K562 (cell line): Measurements from ENCODE around the gene DNAJB7. TPM values are rescaled to one million over a fixed set of nuclear protein-coding genes. Genes with fewer than 3 reads are reported as not detected.
"Not testable (repeated sequence)": the region's sequence is repeated elsewhere in the genome, so short reads cannot be mapped to it uniquely, and the experiment has no call there.

Experiments used
- ATAC-seq: fragments of 200-7000 bp; cut with Tn5 transposase; 3 replicates; pipeline ENCODE4 v1.9.1; 2020; ENCODE audit warnings: moderate library complexity
- BruUV-seq: library from RNA; stranded (reverse); fragments of 400-500 nt; replicated peaks from 2 replicates; lab custom pipeline; 2021; lab: Mats Ljungman, UMichigan
- CTCF ChIA-PET: fragments of 300-600 bp; formaldehyde crosslinking; extraction: SDS; loops from one replicate; lab custom pipeline; 2021; ENCODE audit warnings: low intra/inter-chr PET ratio; lab: Yijun Ruan, JAX
- POLR2A ChIA-PET: fragments of 300-600, 350-650 bp; sonication (Branson Sonifier 250); formaldehyde crosslinking; extraction: SDS; loops from one replicate; lab custom pipeline; 2021; ENCODE audit warnings: antibody characterized with exemption, inconsistent platforms; lab: Yijun Ruan, JAX
- DNase-seq, 4 experiments: peaks; one replicate each; pipeline versions ENCODE4 v3.0.0 to v3.0.0-alpha.2; 2011 to 2018; ENCODE audit warnings: low spot score in 3 of 4, mixed read lengths in 3 of 4; ENCODE audit errors: extremely low read depth in 1 of 4
- FAIRE-seq: peaks from 2 replicates; lab custom pipeline; 2011; peaks lifted over from hg19 to GRCh38; lab: Jason Lieb, UNC
- H2AFZ ChIP-seq: 2 replicates; pipeline ENCODE4 v1.6.0; 2011; ENCODE audit warnings: low read depth, low read length, control low read depth, inconsistent platforms
- H3K27ac ChIP-seq: fragments of 200-600 bp; 3 replicates; pipeline ENCODE4 v1.8.0; 2011; ENCODE audit warnings: low read depth, mild to moderate bottlenecking, control low read depth, inconsistent platforms, low read length, moderate library complexity, mixed read lengths; ENCODE audit errors: extremely low read depth
- H3K27me3 ChIP-seq, 2 experiments: fragments of 300-600 bp in 1 of 2; 2 replicates in 1 of 2; 3 replicates in 1 of 2; pipeline versions ENCODE4 v1.6.0 to v1.8.0; 2011; ENCODE audit warnings: inconsistent platforms in 2 of 2, low read length in 2 of 2, mild to moderate bottlenecking in 1 of 2, mixed read lengths in 1 of 2, moderate library complexity in 1 of 2; ENCODE audit not compliant: control insufficient read depth in 2 of 2, insufficient read depth in 2 of 2
- H3K36me3 ChIP-seq: fragments of 300-600 bp; 3 replicates; pipeline ENCODE4 v1.8.0; 2011; ENCODE audit warnings: mild to moderate bottlenecking, low read length, inconsistent platforms; ENCODE audit not compliant: control insufficient read depth, insufficient read depth
- H3K4me1 ChIP-seq, 2 experiments: fragments of 200-600 bp in 1 of 2; replicated peaks in 1 of 2; 2 replicates in 1 of 2; 3 replicates in 1 of 2; pipeline versions ENCODE4 v1.5.1 to v1.8.0; 2011; ENCODE audit warnings: inconsistent platforms in 2 of 2, low read length in 2 of 2, mild to moderate bottlenecking in 1 of 2, mixed read lengths in 1 of 2, moderate library complexity in 1 of 2; ENCODE audit not compliant: control insufficient read depth in 2 of 2, insufficient read depth in 2 of 2
- H3K4me2 ChIP-seq: 2 replicates; pipeline ENCODE4 v1.6.1; 2011; ENCODE audit warnings: low read length, control low read depth, inconsistent platforms, mixed read lengths; ENCODE audit not compliant: insufficient read depth
- H3K4me3 ChIP-seq: fragments of 200-600 bp; sonication (generic), shearing (Covaris generic); 2 replicates; pipeline ENCODE4 v1.5.1; 2016; ENCODE audit warnings: control low read depth, inconsistent platforms
- H3K79me2 ChIP-seq: fragments of 200-600 bp; 3 replicates; pipeline ENCODE4 v1.8.0; 2011; ENCODE audit warnings: low read length, inconsistent platforms; ENCODE audit not compliant: control insufficient read depth, insufficient read depth
- H3K9ac ChIP-seq, 2 experiments: 2 replicates each; pipeline versions ENCODE4 v1.6.0 to v1.6.1; 2011; ENCODE audit warnings: low read depth in 2 of 2, low read length in 2 of 2, control low read depth in 1 of 2, inconsistent platforms in 1 of 2, mild to moderate bottlenecking in 1 of 2, mixed read lengths in 1 of 2; ENCODE audit not compliant: insufficient read depth in 1 of 2
- H3K9me1 ChIP-seq: one replicate; pipeline ENCODE4 v1.6.0; 2011; ENCODE audit warnings: inconsistent platforms, mild to moderate bottlenecking, low read length, moderate library complexity; ENCODE audit not compliant: control insufficient read depth, insufficient read depth
- H3K9me3 ChIP-seq: replicated peaks from 2 replicates; pipeline ENCODE4 v1.5.1; 2011; ENCODE audit warnings: low read depth, low read length, inconsistent platforms; ENCODE audit not compliant: control insufficient read depth, insufficient read depth
- H4K20me1 ChIP-seq: replicated peaks from 2 replicates; pipeline ENCODE4 v1.6.1; 2011; ENCODE audit warnings: low read length, inconsistent platforms, mixed read lengths; ENCODE audit not compliant: control insufficient read depth, insufficient read depth
- FOXM1 ChIP-seq, 2 experiments: fragments of 450-650 bp in 1 of 2; sonication (generic) in 1 of 2; formaldehyde crosslinking in 1 of 2; IDR thresholded peaks; 2 replicates each; pipeline versions ENCODE4 v1.6.1 to v1.9.0; 2017 to 2022; ENCODE audit warnings: low read depth in 2 of 2, mild to moderate bottlenecking in 2 of 2, missing genetic modification reagents in 1 of 2, moderate library complexity in 1 of 2
- NFE2 ChIP-seq: IDR thresholded peaks from 2 replicates; pipeline ENCODE4 v1.6.1; 2014; ENCODE audit warnings: antibody characterized with exemption, low read depth
- SIN3B ChIP-seq: fragments of 450-650 bp; IDR thresholded peaks from 2 replicates; pipeline ENCODE4 v1.6.1; 2017; ENCODE audit warnings: low read depth, mild to moderate bottlenecking, moderate library complexity
- WGBS: fragments of 100-300 bp; shearing (Covaris generic); methylation state at CpG from one replicate; pipeline ENCODE4 v1.1.6; 2016; ENCODE audit warnings: low coverage, mixed read lengths; ENCODE audit not compliant: insufficient coverage; ENCODE audit errors: missing lambda C conversion rate; 5-methylcytosine and 5-hydroxymethylcytosine counted together
- in situ Hi-C: fragments of 300-500 bp; cut with MboI; formaldehyde crosslinking; loops from 4 replicates; pipeline ENCODE4 v1.15.0; 2018; ENCODE audit warnings: inconsistent platforms, mixed read lengths
- intact Hi-C: fragments of 100-400 bp; cut with micrococcal nuclease; formaldehyde crosslinking; loops from 2 replicates; pipeline ENCODE4 v1.14.2; 2022
- polyA plus RNA-seq, 8 experiments: library from polyadenylated mRNA; depleted of rRNA in 4 of 8; stranded (reverse) in 5 of 8; unstranded in 3 of 8; fragments of >200 nt; fragmentation: Nextera tagmentation in 2 of 8; fragmentation: Illumina TruSeq in 1 of 8; extraction: Ambion mirVana in 2 of 8; extraction: Trizol in 1 of 8; gene quantifications; 2 replicates each; pipeline versions ENCODE4 v1.2.1 to v1.2.3, GENCODE V29; 2011 to 2014; ENCODE audit warnings: inconsistent platforms in 1 of 8, missing spikeins in 1 of 8
- total RNA-seq, 7 experiments: library from RNA; depleted of rRNA in 6 of 7; stranded (reverse); fragments of >200 nt in 6 of 7; fragmentation: Illumina TruSeq in 2 of 7; extraction: Trizol in 2 of 7; gene quantifications; 2 replicates each; pipeline versions ENCODE4 v1.2.1 to v1.2.3, GENCODE V29; 2011 to 2021; ENCODE audit warnings: low replicate concordance in 1 of 7

The DNAJB7 gene
- total and polyA plus RNA-seq, 9 of the 15 experiments (the other 6 are each of a cell fraction or from before 2014, with no cell fraction given), result 0.13 to 0.21 TPM; not detected in 7

- ChIA-PET POLR2A (no interaction called here), CTCF (no interaction called here)
- H3K4me2 ChIP-seq, result no peak overlapping the region
- H4K20me1 ChIP-seq, result no peaks in the 10 kb centered on the region
- peaks cover 16% of the 10 kb centered on the region; the same call in 1 of the 3 replicates for H3K36me3 ChIP-seq
- in situ Hi-C loops (no loop called here), intact Hi-C loops (no loop called here)
- no peaks in the 10 kb centered on the region for H3K9me3 ChIP-seq
- ATAC-seq (no peak), FAIRE-seq (no peak), DNase-seq (no peak)
- no peaks in the 10 kb centered on the region for H3K79me2 ChIP-seq
- H3K4me1 ChIP-seq, result no peaks in the 10 kb centered on the region
- no peaks in the 10 kb centered on the region for H3K9me1 ChIP-seq
- H3K4me3 ChIP-seq, result no peak overlapping the region
- no peak overlapping the region for H3K9ac ChIP-seq
- WGBS, result 92% methylated on average over 3 of the region's 3 CpGs
- TF ChIP-seq SIN3B (no peak), NFE2 (no peak), FOXM1 (IDR thresholded peaks at IDR 0.05; ENCODE audit: low read depth) (no peak), FOXM1 (CRISPR knock-in tag; IDR thresholded peaks at IDR 0.05; ENCODE audit: low read depth) (no peak)
- BruUV-seq, result no TSS peak
- H2AFZ ChIP-seq, result no peak overlapping the region
- no peak overlapping the region for H3K27ac ChIP-seq
- no peaks in the 10 kb centered on the region for H3K27me3 ChIP-seq
These were observed 12.1 kb upstream of the DNAJB7 start for GRCh38 chr22:40874016-40874415.

- not testable (repeated sequence) for H3K4me3 ChIP-seq
These were observed 6.5 kb upstream of the DNAJB7 start for GRCh38 chr22:40868379-40868778.

More at GRCh38 chr22:40868379-40868778, 6.5 kb upstream of the DNAJB7 start:
- H2AFZ ChIP-seq, FAIRE-seq, H3K9me3 ChIP-seq, H3K4me1 ChIP-seq, H3K27me3 ChIP-seq, H3K9ac ChIP-seq, in situ Hi-C loops, BruUV-seq, H4K20me1 ChIP-seq, H3K27ac ChIP-seq, H3K9me1 ChIP-seq, H3K79me2 ChIP-seq, intact Hi-C loops, H3K36me3 ChIP-seq, H3K4me2 ChIP-seq, ATAC-seq, CTCF ChIA-PET, DNase-seq, POLR2A ChIA-PET: not testable (repeated sequence)
- 80% methylated on average over 6 of the region's 6 CpGs for WGBS
